Astrocyte (in vitro differentiated cells and primary cell): ENCODE results near the gene ZNF618.

ENCODE experiments used
- CTCF ChIP-seq: IDR thresholded peaks from 2 replicates; pipeline ENCODE4 v1.5.1; 2011; ENCODE audit warnings: low read depth, mild to moderate bottlenecking, inconsistent platforms, low read length, moderate library complexity; ENCODE audit not compliant: insufficient read depth
- EZH2 ChIP-seq: IDR thresholded peaks from 2 replicates; pipeline ENCODE4 v1.6.1; 2012; ENCODE audit warnings: mild to moderate bottlenecking, low read length, inconsistent platforms; ENCODE audit not compliant: insufficient read depth

GRCh38 chr9:113989017-113989713, 113.1 kb downstream of the ZNF618 start:
- TF ChIP-seq CTCF (no peak), EZH2 (no peak)
